Activated T-helper 1 cell treated with anti-CD3 and anti-CD28 coated beads, Interleukin-12 subunit alpha, Interleukin-12 subunit beta, Interleukin-2, Interleukin-4 antibody, amounts not matched to agents 30 ng/mL and 10 ng/mL and 1 ng/mL, durations not matched to agents 14 hours and 24 hours and 36 hours (primary cell): ENCODE measurements around the gene DSCAML1. TPM values are rescaled to one million over a fixed set of nuclear protein-coding genes. Genes with fewer than 3 reads are reported as not detected.

ENCODE experiments used
- DNase-seq: peaks from one replicate; pipeline ENCODE4 v3.0.0; 2021; ENCODE audit warnings: low spot score
- H3K27ac Mint-ChIP-seq: one replicate; pipeline ENCODE4 v1.8.0; 2021; ENCODE audit warnings: mild to moderate bottlenecking, mixed read lengths
- H3K27me3 Mint-ChIP-seq: one replicate; pipeline ENCODE4 v1.8.0; 2022; ENCODE audit warnings: mild to moderate bottlenecking, moderate library complexity, mixed read lengths; ENCODE audit not compliant: insufficient read depth
- H3K36me3 Mint-ChIP-seq: one replicate; pipeline ENCODE4 v1.8.0; 2021; ENCODE audit warnings: low read depth, mixed read lengths
- H3K4me1 Mint-ChIP-seq: one replicate; pipeline ENCODE4 v1.8.0; 2021; ENCODE audit warnings: low read depth, mixed read lengths
- H3K4me3 Mint-ChIP-seq: one replicate; pipeline ENCODE4 v1.8.0; 2021; ENCODE audit warnings: mild to moderate bottlenecking, moderate library complexity, mixed read lengths
- H3K9me3 Mint-ChIP-seq: one replicate; pipeline ENCODE4 v1.8.0; 2021; ENCODE audit warnings: mixed read lengths
- intact Hi-C: fragments of 100-400 bp; cut with micrococcal nuclease; formaldehyde crosslinking; loops from one replicate; pipeline ENCODE4 v1.15.1; 2024
- total RNA-seq: library from RNA; stranded (reverse); gene quantifications from 2 replicates; pipeline ENCODE4 v1.2.3, GENCODE V29; 2022

Gene DSCAML1
- total RNA-seq, 1 donor from 2014 or later, result not detected

- DNase-seq, result no peak
- intact Hi-C loops, result no loop called here
- H3K27ac Mint-ChIP-seq, result no peak overlapping the region
- no peaks in the 10 kb centered on the region for H3K4me1 Mint-ChIP-seq
- no peaks in the 10 kb centered on the region for H3K9me3 Mint-ChIP-seq
- peaks cover 2% of the 10 kb centered on the region for H3K27me3 Mint-ChIP-seq
- no peak overlapping the region for H3K4me3 Mint-ChIP-seq
- no peaks in the 10 kb centered on the region for H3K36me3 Mint-ChIP-seq
Observed at GRCh38 chr11:117748771-117749540, 48.1 kb downstream of the DSCAML1 start.

GRCh38 chr11:117747892-117748291, 49.1 kb downstream of the DSCAML1 start:
- intact Hi-C loops, result no loop called here
- Mint-ChIP-seq H3K27me3 (peaks cover 4% of the 10 kb centered on the region), H3K4me3 (no peak overlapping the region)

DNA sequence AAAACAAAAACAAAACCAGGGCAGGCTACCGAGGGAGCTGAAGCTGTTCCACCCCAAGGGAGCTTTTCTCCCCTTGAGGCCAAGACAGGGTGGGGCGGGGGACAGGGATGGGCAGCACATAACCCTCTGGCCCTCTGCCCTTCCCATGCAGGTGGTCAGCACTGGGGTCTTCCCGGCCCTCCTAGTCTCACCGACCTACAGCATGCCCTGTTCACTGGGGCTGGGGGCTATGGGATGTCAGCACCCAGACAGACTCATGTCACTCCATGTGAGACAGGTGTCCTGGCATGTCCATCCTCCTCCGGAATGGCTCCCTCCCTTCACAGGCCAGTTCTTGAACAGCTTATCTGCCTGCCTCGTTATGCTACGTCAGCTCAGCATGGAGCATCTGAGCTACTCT, 51.7 kb downstream of the DSCAML1 start:
- Mint-ChIP-seq H3K27me3 (peaks cover 6% of the 10 kb centered on the region), H3K9me3 (no peaks in the 10 kb centered on the region), H3K4me1 (no peaks in the 10 kb centered on the region), H3K4me3 (no peak overlapping the region), H3K27ac (no peak overlapping the region), H3K36me3 (no peaks in the 10 kb centered on the region)
- no peak for DNase-seq
- intact Hi-C loops, result no loop called here

More at GRCh38 chr11:117747892-117748291, 49.1 kb downstream of the DSCAML1 start:
- Mint-ChIP-seq H3K27ac (no peak overlapping the region), H3K9me3 (no peaks in the 10 kb centered on the region), H3K4me1 (no peaks in the 10 kb centered on the region), H3K36me3 (no peaks in the 10 kb centered on the region)
- no peak for DNase-seq

DNA sequence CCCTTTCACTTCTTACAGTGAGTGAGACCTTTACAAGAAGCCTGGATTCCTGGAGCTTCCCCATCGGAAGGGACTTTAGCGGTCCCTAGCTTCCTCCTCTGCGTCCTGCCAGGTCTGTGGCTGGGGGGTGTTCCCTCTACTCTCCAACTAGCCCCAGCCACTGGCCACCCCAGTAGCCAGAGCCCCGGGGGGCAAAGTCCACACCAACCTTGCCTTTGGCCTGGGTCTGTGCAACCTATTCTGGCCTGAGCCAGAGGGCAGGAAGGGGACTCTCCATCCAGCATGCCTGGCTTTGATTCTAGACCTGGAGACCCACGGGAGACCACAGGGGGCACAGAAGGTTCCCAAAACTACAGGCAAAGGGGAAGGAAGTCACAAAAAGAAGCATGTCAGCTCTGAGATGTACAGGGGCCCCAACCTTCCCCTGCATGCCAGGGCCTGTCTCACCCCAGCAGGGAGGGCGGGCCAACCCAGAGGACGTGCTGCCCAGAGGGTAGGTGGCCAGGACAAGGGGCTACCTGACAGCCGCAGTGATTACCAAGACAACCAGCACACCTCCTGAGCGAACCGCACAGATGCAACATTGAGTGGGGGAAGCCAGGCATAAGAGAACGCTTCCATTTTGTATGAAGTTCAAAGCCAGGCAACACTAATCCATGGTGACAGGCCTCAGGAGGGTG, 52.4 kb downstream of the DSCAML1 start:
- intact Hi-C loops, result no loop called here
- Mint-ChIP-seq H3K4me1 (no peaks in the 10 kb centered on the region), H3K36me3 (no peaks in the 10 kb centered on the region), H3K9me3 (no peaks in the 10 kb centered on the region), H3K27me3 (peaks cover 7% of the 10 kb centered on the region), H3K4me3 (no peak overlapping the region), H3K27ac (no peak overlapping the region)
- no peak for DNase-seq

- intact Hi-C loops, result no loop called here
- Mint-ChIP-seq H3K36me3 (no peaks in the 10 kb centered on the region), H3K4me1 (no peaks in the 10 kb centered on the region), H3K27ac (no peak overlapping the region), H3K4me3 (no peak overlapping the region), H3K27me3 (peaks cover 8% of the 10 kb centered on the region), H3K9me3 (no peaks in the 10 kb centered on the region)
- no peak for DNase-seq
Observed at GRCh38 chr11:117743121-117743815, 53.7 kb downstream of the DSCAML1 start.

- H3K9me3 Mint-ChIP-seq, result no peaks in the 10 kb centered on the region
- no peaks in the 10 kb centered on the region for H3K4me1 Mint-ChIP-seq
- H3K27ac Mint-ChIP-seq, result no peak overlapping the region
- H3K27me3 Mint-ChIP-seq, result peaks cover 20% of the 10 kb centered on the region
- H3K4me3 Mint-ChIP-seq, result no peak overlapping the region
- no peak for DNase-seq
- intact Hi-C loops, result no loop called here
- H3K36me3 Mint-ChIP-seq, result no peaks in the 10 kb centered on the region
Observed at GRCh38 chr11:117738246-117738957, 58.6 kb downstream of the DSCAML1 start.

GRCh38 chr11:117735350-117735977, 61.6 kb downstream of the DSCAML1 start:
- no peaks in the 10 kb centered on the region for H3K9me3 Mint-ChIP-seq
- no peak overlapping the region for H3K4me3 Mint-ChIP-seq

GRCh38 chr11:117734601-117735024, 62.4 kb downstream of the DSCAML1 start:
- intact Hi-C loops, result no loop called here
- no peaks in the 10 kb centered on the region for H3K36me3 Mint-ChIP-seq
- H3K4me1 Mint-ChIP-seq, result no peaks in the 10 kb centered on the region
- H3K27ac Mint-ChIP-seq, result no peak overlapping the region
- H3K27me3 Mint-ChIP-seq, result peaks cover 17% of the 10 kb centered on the region
- no peak overlapping the region for H3K4me3 Mint-ChIP-seq
- no peak for DNase-seq
- H3K9me3 Mint-ChIP-seq, result no peaks in the 10 kb centered on the region

More at GRCh38 chr11:117735350-117735977, 61.6 kb downstream of the DSCAML1 start:
- H3K4me1 Mint-ChIP-seq, result no peaks in the 10 kb centered on the region
- peaks cover 19% of the 10 kb centered on the region for H3K27me3 Mint-ChIP-seq
- DNase-seq, result no peak
- intact Hi-C loops, result no loop called here
- no peaks in the 10 kb centered on the region for H3K36me3 Mint-ChIP-seq
- H3K27ac Mint-ChIP-seq, result no peak overlapping the region

- H3K4me1 Mint-ChIP-seq, result no peaks in the 10 kb centered on the region
- DNase-seq, result no peak
- H3K4me3 Mint-ChIP-seq, result no peak overlapping the region
- intact Hi-C loops, result no loop called here
- H3K27ac Mint-ChIP-seq, result no peak overlapping the region
- H3K27me3 Mint-ChIP-seq, result peaks cover 16% of the 10 kb centered on the region
- H3K9me3 Mint-ChIP-seq, result no peaks in the 10 kb centered on the region
- H3K36me3 Mint-ChIP-seq, result no peaks in the 10 kb centered on the region
Observed at GRCh38 chr11:117733316-117733715, 63.7 kb downstream of the DSCAML1 start.

DNA sequence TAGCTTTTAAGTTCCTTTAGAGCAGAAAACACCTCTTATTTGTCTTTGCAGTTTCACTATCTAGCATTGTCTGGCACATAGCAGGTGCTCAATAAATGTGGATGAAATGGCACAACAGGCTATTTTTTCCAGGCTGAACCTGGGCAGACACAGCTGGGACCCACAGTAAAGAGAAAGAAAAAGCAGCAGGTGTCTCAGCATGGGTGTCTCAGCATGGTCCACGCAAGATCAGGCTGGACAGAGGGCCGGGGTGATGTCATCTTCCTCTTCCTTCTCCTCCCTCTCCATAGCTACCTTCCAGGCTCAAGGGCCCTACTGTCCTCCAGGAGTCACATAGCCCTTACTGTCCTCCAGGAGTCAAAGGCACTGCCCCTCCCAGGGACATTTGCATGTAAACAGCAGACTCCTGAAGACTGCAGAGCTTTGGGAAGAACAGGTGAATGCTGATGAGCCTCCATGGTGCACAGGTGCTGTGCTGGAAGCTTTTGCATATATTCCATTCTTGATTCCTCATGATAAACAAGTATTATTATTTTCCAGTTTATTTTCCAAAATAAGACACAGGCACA, 65.2 kb downstream of the DSCAML1 start:
- Mint-ChIP-seq H3K27me3 (peaks cover 11% of the 10 kb centered on the region), H3K4me3 (no peak overlapping the region), H3K4me1 (no peaks in the 10 kb centered on the region), H3K36me3 (no peaks in the 10 kb centered on the region), H3K9me3 (no peaks in the 10 kb centered on the region), H3K27ac (no peak overlapping the region)
- intact Hi-C loops, result no loop called here
- no peak for DNase-seq

GRCh38 chr11:117730208-117730800, 66.7 kb downstream of the DSCAML1 start:
- no peaks in the 10 kb centered on the region for H3K9me3 Mint-ChIP-seq
- H3K4me1 Mint-ChIP-seq, result no peaks in the 10 kb centered on the region
- H3K27me3 Mint-ChIP-seq, result peaks cover 11% of the 10 kb centered on the region
- H3K4me3 Mint-ChIP-seq, result no peak overlapping the region
- no peak for DNase-seq
- intact Hi-C loops, result no loop called here
- no peaks in the 10 kb centered on the region for H3K36me3 Mint-ChIP-seq
- H3K27ac Mint-ChIP-seq, result no peak overlapping the region
